ENCODE results near the gene CHRM1.
"Not testable (repeated sequence)": the region's sequence is repeated elsewhere in the genome, so short reads cannot be mapped to it uniquely, and the experiment has no call there.

CHRM1 gene

DNA sequence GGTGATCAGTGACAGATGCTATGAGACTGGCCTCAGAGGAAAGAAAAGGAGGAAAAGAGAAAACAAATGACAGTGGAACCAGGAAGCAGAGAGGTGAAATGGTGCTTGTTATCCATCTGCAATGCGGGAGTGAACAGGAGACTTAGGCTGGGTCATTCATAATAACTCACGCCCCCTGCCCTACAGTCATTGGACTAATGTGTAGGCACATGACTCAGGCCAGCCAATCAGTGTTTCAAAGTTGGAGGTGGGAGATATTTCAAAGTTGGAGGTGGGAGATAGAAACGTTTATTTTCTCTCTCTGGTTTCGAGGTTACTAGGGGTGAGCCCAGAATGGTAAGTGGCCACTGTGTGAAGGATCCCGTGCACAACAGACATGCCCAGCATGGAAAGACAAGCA is 33.3 kb upstream of the CHRM1 start:
- no peak overlapping the region for H3K4me3 ChIP-seq (ENCODE audit: low read length)
- no peak for TF ChIP-seq CTCF (conservative IDR thresholded peaks at IDR 0.05; ENCODE audit: low read length)
- no peak for DNase-seq (ENCODE audit: low read depth)

GRCh38 chr11:62953811-62954210 is 32.6 kb upstream of the CHRM1 start:
- no peak overlapping the region for H3K4me3 ChIP-seq (ENCODE audit: low read length)
- DNase-seq (ENCODE audit: low read depth): no peak
- TF ChIP-seq CTCF (conservative IDR thresholded peaks at IDR 0.05; ENCODE audit: low read length): no peak

DNA sequence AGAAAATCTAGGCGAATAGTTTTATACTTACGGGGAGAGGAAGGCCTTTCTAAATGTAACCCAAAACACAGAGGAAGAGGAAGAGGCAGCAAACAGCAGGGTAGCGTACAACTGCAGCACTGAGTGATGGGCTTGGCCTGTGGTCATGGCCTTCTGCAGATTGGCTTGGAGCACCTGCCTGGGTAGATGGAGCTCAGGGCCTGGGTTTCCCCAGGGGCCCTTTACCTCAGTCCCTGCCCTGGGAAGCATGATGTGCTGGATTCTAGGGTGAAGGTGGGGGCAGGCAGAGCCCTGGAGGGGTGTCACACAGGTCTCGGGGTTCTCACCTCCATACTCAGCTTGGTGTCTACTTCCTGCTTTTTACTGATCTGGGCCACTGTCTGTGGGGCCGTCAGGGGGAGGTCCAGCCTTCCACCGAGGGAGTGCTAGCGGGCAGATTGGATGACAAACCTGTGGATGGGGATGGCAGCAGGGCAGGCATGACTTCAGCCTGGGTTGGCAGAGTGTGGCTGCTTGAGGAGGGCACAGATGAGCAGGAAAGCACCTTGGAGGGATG is 27.7 kb upstream of the CHRM1 start:
- no peak for DNase-seq (ENCODE audit: low read depth)
- no peak overlapping the region for H3K4me3 ChIP-seq (ENCODE audit: low read length)
- no peak for TF ChIP-seq CTCF (conservative IDR thresholded peaks at IDR 0.05; ENCODE audit: low read length)

DNA sequence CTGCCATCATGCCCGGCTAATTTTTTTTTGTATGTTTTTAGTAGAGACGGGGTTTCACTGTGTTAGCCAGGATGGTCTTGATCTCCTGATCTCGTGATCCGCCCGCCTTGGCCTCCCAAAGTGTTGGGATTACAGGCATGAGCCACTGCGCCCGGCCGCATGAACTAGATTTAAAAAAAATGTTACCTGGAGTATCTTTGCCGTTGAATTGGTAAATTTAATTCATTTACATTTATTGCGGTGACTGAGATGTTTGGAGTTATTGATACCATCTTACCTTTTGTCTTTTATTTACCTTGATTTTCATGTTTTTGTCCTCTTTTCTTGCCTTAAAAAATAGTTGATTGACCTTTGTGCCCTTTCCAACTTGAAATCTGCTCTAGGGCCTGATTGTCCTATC is 24.4 kb upstream of the CHRM1 start:
- not testable (repeated sequence) for H3K4me3 ChIP-seq (ENCODE audit: low read length); DNase-seq (ENCODE audit: low read depth)

DNA sequence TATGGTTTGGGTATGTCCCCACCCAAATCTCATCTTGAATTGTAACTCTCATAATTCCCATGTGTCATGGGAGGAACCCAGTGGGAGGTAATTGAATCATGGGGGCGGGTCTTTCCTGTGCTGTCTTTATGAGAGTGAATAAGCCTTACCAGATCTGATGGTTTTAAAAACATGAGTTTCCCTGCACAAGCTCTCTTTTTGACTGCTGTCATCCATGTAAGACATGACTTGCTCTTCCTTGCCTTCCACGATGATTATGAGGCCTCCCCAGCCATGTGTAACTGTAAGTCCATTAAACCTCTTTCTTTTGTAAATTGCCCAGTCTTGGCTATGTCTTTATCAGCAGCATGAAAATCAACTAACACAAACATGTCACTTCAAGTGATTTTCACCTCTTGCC is 16.4 kb upstream of the CHRM1 start:
- H3K4me3 ChIP-seq (ENCODE audit: low read length); DNase-seq (ENCODE audit: low read depth): not testable (repeated sequence)

DNA sequence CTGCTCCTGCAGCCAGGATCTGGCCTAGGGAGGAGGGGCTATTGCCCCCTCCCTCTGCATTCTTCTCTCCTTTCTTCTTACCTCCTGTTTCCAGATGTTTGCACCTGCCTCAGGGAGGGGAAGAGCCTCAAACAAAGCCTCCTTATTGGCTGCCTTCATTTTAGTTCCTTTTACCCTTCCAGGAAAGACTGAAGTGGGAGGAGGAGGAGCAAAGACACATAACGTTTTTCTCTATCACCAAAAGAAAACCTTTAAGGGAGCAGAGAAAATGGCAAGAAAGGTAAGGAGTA is 13.3 kb upstream of the CHRM1 start:
- no peak overlapping the region for H3K4me3 ChIP-seq (ENCODE audit: low read length)
- TF ChIP-seq CTCF (conservative IDR thresholded peaks at IDR 0.05; ENCODE audit: low read length): no peak
- DNase-seq (ENCODE audit: low read depth): no peak

- TF ChIP-seq CTCF (conservative IDR thresholded peaks at IDR 0.05; ENCODE audit: low read length): no peak
- H3K4me3 ChIP-seq (ENCODE audit: low read length): no peak overlapping the region
- DNase-seq (ENCODE audit: low read depth): no peak
Measured at GRCh38 chr11:62933750-62934495, 12.8 kb upstream of the CHRM1 start.

GRCh38 chr11:62933285-62933684 is 12.1 kb upstream of the CHRM1 start:
- TF ChIP-seq CTCF (conservative IDR thresholded peaks at IDR 0.05; ENCODE audit: low read length): no peak
- H3K4me3 ChIP-seq (ENCODE audit: low read length): no peak overlapping the region
- DNase-seq (ENCODE audit: low read depth): no peak
